Spleen (tissue), 11 donors: ENCODE measurements around the gene TMEM179. TPM values are rescaled to one million over a fixed set of nuclear protein-coding genes. Genes with fewer than 3 reads are reported as not detected.
A peak's percentile ranks its signal among the peaks of the same experiment; 100 is the strongest.

Experiments used
- DNase-seq: peaks from one replicate; pipeline ENCODE4 v3.0.0-alpha.2; 2020
- H3K27ac ChIP-seq, 8 donors: fragments of 200-600 bp; sonication (generic) in 7 of 8; 1 replicate in 4 of 8; 2 replicates in 4 of 8; pipeline versions ENCODE4 v1.5.0 to v1.8.0; 2016 to 2021; ENCODE audit warnings: inconsistent platforms in 4 of 8, mild to moderate bottlenecking in 4 of 8, moderate library complexity in 1 of 8
- H3K27me3 ChIP-seq, 7 donors: fragments of 200-600 bp; sonication (generic) in 6 of 7; replicated peaks in 1 of 7; 1 replicate in 4 of 7; 2 replicates in 3 of 7; pipeline versions ENCODE4 v1.5.0 to v1.8.0; 2016 to 2021; ENCODE audit warnings: inconsistent platforms in 3 of 7, mild to moderate bottlenecking in 1 of 7
- H3K36me3 ChIP-seq, 6 donors: fragments of 200-600 bp; sonication (generic) in 5 of 6; 1 replicate in 4 of 6; 2 replicates in 2 of 6; pipeline versions ENCODE4 v1.5.0 to v1.8.0; 2016 to 2021; ENCODE audit warnings: inconsistent platforms in 2 of 6
- H3K4me1 ChIP-seq, 6 donors: fragments of 200-600 bp; sonication (generic) in 5 of 6; 1 replicate in 3 of 6; 2 replicates in 3 of 6; pipeline versions ENCODE4 v1.5.0 to v1.8.0; 2016 to 2021; ENCODE audit warnings: inconsistent platforms in 3 of 6
- H3K4me3 ChIP-seq, 8 donors: fragments of 200-600 bp; sonication (generic) in 7 of 8; 1 replicate in 4 of 8; 2 replicates in 4 of 8; pipeline versions ENCODE4 v1.5.0 to v1.8.0; 2016 to 2021; ENCODE audit warnings: inconsistent platforms in 4 of 8, mild to moderate bottlenecking in 4 of 8, moderate library complexity in 2 of 8
- H3K9me3 ChIP-seq, 8 donors: fragments of 200-600 bp; sonication (generic) in 7 of 8; 1 replicate in 4 of 8; 2 replicates in 4 of 8; pipeline versions ENCODE4 v1.5.0 to v1.8.0; 2016 to 2021; ENCODE audit warnings: inconsistent platforms in 4 of 8
- POLR2A ChIP-seq, 3 donors: fragments of 450-650 bp; IDR thresholded peaks; one replicate each; pipeline ENCODE4 v1.5.1; 2017; ENCODE audit warnings: antibody characterized with exemption in 3 of 3, mild to moderate bottlenecking in 1 of 3
- POLR2AphosphoS5 ChIP-seq, 3 donors: sonication (generic); formaldehyde crosslinking; IDR thresholded peaks; one replicate each; pipeline ENCODE4 v1.5.1; 2017; ENCODE audit warnings: antibody characterized with exemption in 3 of 3
- WGBS, 5 donors: extraction: QIAGEN DNeasy Blood & Tissue Kit in 3 of 5; methylation state at CpG; one replicate each; pipeline versions ENCODE4 v1.1.5 to v1.1.7; 2013 to 2018; 5-methylcytosine and 5-hydroxymethylcytosine counted together
- intact Hi-C: fragments of 100-400 bp; cut with DNase I; formaldehyde crosslinking; loops from one replicate; pipeline ENCODE4 v1.15.0; 2023; ENCODE audit warnings: low total_unique reads
- polyA plus RNA-seq, 3 donors: library from polyadenylated mRNA; stranded (reverse); fragments of 200-250 nt; gene quantifications; one replicate each; pipeline ENCODE4 v1.2.1, GENCODE V29; 2013
- total RNA-seq, 7 donors: library from RNA; depleted of rRNA in 3 of 7; stranded (reverse); fragments of >200 nt in 3 of 7; fragmentation: NEBNext Ultra II Directional in 4 of 7; extraction: Animal tissue kit (Norgen Biotek cat#: 25700) in 4 of 7; gene quantifications; one replicate each; pipeline versions ENCODE4 v1.1.0 to v1.2.1, GENCODE V29; 2016 to 2021
- TF ChIP-seq, protein P1 (sequence below), 11 experiments: fragments of 200-600 bp in 7 of 11; fragments of 450-650 bp in 4 of 11; sonication (generic) in 4 of 11; IDR thresholded peaks in 8 of 11; conservative IDR thresholded peaks in 3 of 11; 1 replicate in 7 of 11; 2 replicates in 4 of 11; pipeline versions ENCODE4 v1.4.0 to v1.8.0; 2016 to 2021; ENCODE audit warnings: antibody characterized with exemption in 11 of 11, inconsistent platforms in 4 of 11, mild to moderate bottlenecking in 1 of 11
- donor health status: healthy with polysubstance abuse.
- donor health status: DM: no; HTN: no; CAD: no; lungs with moderate emphysema.
- donor health status: DM: no; HTN: no; CAD: no.
- donor health status: Bipolar disorder and iron deficiency.
- donor health status: healthy.
- donor health status: DM: no; HTN: no; CAD: no.
- donor health status: DM: yes; HTN: yes; CAD: no.

TMEM179 gene
- total and polyA plus RNA-seq, 10 donors: 0.08 TPM; not detected in 9

DNA sequence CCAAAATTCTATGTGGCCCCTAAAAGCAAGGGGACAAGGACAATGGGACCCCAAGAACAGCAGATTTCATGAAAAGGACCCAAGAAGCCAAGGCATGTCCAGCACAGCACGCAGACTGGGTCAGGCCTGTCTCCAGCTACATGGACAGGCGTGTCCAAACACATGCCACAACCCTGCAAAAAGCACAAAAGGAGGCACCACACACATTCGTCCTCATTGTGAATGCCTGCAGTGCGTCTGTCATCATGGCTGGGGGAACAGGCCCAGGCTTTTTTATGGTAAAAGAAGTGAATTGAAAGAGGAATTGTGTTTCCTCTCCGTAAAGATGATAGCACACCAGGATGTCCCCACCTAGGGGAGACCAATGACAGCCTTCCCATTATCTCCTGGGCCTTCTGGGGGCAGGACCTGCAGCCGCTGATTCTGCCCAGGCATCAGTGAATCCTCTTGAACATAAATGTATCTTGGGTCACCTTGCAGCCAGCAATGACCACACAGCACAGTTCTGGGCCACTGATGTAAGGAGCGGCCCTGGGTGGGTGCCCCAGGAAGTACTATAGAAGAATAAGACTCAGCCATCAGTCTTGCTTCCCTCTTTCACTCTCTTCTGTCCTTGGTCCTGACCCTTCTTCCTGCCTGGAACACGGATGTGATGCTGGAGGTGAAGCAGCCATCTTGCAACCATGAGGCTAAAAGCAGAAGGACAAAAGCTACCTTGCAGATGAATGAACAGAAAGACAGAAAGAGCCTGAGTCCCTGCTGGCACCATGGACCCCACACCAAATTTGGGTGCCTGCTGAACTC lies 54.8 kb downstream of the TMEM179 start:
- peak; percentile 32 for DNase-seq
- no peaks in the 10 kb centered on the region for H3K9me3 ChIP-seq
- H3K4me1 ChIP-seq: peaks cover 0 to 13% (median 0%) of the 10 kb centered on the region in 6 donors
- H3K36me3 ChIP-seq: no peaks in the 10 kb centered on the region
- intact Hi-C loops: no loop called here
- WGBS, 5 donors: 73 to 82% (median 77%) methylated on average over 6 to 8 of the region's 8 CpGs
- peaks cover 0 to 63% (median 0%) of the 10 kb centered on the region in 7 donors for H3K27me3 ChIP-seq
- TF ChIP-seq POLR2AphosphoS5 (IDR thresholded peaks at IDR 0.05) (no peak), POLR2A (IDR thresholded peaks at IDR 0.05) (no peak)
- TF ChIP-seq, protein P1, sequence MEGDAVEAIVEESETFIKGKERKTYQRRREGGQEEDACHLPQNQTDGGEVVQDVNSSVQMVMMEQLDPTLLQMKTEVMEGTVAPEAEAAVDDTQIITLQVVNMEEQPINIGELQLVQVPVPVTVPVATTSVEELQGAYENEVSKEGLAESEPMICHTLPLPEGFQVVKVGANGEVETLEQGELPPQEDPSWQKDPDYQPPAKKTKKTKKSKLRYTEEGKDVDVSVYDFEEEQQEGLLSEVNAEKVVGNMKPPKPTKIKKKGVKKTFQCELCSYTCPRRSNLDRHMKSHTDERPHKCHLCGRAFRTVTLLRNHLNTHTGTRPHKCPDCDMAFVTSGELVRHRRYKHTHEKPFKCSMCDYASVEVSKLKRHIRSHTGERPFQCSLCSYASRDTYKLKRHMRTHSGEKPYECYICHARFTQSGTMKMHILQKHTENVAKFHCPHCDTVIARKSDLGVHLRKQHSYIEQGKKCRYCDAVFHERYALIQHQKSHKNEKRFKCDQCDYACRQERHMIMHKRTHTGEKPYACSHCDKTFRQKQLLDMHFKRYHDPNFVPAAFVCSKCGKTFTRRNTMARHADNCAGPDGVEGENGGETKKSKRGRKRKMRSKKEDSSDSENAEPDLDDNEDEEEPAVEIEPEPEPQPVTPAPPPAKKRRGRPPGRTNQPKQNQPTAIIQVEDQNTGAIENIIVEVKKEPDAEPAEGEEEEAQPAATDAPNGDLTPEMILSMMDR (IDR thresholded peaks at IDR 0.05 in 8 of 11, conservative IDR thresholded peaks at IDR 0.05 in 3 of 11): no peak
- H3K4me3 ChIP-seq: no peak overlapping the region
- no peak overlapping the region for H3K27ac ChIP-seq

DNA sequence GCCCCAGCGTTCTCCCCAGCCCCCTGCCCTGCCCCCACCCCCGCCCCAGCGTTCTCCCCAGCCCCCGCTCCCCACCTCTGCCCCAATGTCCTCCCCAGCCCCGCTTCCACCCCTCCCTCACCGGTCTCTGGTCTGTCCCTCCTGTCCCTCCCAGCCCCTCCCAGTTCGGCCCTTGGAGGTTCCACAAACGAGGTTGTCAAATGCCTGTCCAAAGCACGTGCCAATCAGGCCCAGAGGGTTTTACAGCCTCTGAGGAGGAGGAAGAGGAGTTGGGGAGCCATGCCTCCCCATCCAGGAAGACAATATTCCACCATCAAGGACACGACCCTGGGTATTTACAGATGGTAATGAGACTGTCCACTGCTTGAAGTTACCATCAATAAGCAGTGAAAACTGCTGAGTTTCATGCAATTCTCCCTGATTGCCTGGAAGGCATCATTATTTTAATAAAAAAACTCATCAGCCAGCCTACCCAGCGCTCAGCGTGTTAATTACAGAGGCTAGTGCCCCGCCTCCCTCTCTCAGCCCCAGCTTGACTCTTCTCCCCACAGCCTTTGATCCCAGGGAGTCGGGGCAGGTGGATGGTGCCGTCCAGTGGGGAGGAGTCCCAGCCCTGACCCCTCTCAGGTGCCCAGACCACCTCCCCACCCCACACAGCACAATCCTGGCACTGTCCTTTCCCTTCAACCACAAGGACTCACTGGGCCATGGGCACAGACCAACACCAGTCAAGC lies 55.6 kb downstream of the TMEM179 start:
- H3K9me3 ChIP-seq: no peaks in the 10 kb centered on the region
- H3K27me3 ChIP-seq: peaks cover 0 to 61% (median 0%) of the 10 kb centered on the region in 7 donors
- 31 to 48% (median 36%) methylated on average over 10 to 15 of the region's 15 CpGs for WGBS, 5 donors
- TF ChIP-seq POLR2AphosphoS5 (IDR thresholded peaks at IDR 0.05): no peak
- H3K36me3 ChIP-seq: no peaks in the 10 kb centered on the region
- peaks cover 0 to 13% (median 0%) of the 10 kb centered on the region in 6 donors for H3K4me1 ChIP-seq
- no peak overlapping the region for H3K4me3 ChIP-seq
- no peak overlapping the region for H3K27ac ChIP-seq
- intact Hi-C loops: no loop called here
- no peak for DNase-seq

GRCh38 chr14:104547998-104548700 lies 56.4 kb downstream of the TMEM179 start:
- H3K27me3 ChIP-seq: peaks cover 0 to 64% (median 3%) of the 10 kb centered on the region in 7 donors
- no peaks in the 10 kb centered on the region for H3K9me3 ChIP-seq
- intact Hi-C loops: no loop called here
- H3K36me3 ChIP-seq: no peaks in the 10 kb centered on the region
- no peak overlapping the region for H3K27ac ChIP-seq
- DNase-seq: peak; percentile 64
- H3K4me1 ChIP-seq: peaks cover 0 to 13% (median 0%) of the 10 kb centered on the region in 6 donors
- 86 to 91% (median 88%) methylated on average over 7 to 14 of the region's 14 CpGs for WGBS, 5 donors
- no peak for TF ChIP-seq POLR2AphosphoS5 (IDR thresholded peaks at IDR 0.05)
- TF ChIP-seq, protein P1 (IDR thresholded peaks at IDR 0.05 in 8 of 11, conservative IDR thresholded peaks at IDR 0.05 in 3 of 11): no peak
- no peak overlapping the region for H3K4me3 ChIP-seq

- H3K4me1 ChIP-seq: peaks cover 0 to 13% (median 0%) of the 10 kb centered on the region in 6 donors
- H3K27me3 ChIP-seq: peaks cover 0 to 62% (median 4%) of the 10 kb centered on the region in 7 donors
- intact Hi-C loops: no loop called here
- H3K36me3 ChIP-seq: no peaks in the 10 kb centered on the region
- H3K4me3 ChIP-seq: no peak overlapping the region
- WGBS, 5 donors: 85 to 89% (median 86%) methylated on average over 10 to 18 of the region's 18 CpGs
- TF ChIP-seq POLR2AphosphoS5 (IDR thresholded peaks at IDR 0.05) (no peak), POLR2A (IDR thresholded peaks at IDR 0.05) (no peak)
- TF ChIP-seq, protein P1 (IDR thresholded peaks at IDR 0.05 in 8 of 11, conservative IDR thresholded peaks at IDR 0.05 in 3 of 11): no peak
- peak; percentile 68 for DNase-seq
- no peak overlapping the region for H3K27ac ChIP-seq
- no peaks in the 10 kb centered on the region for H3K9me3 ChIP-seq
Measured at GRCh38 chr14:104547310-104547997, 57.1 kb downstream of the TMEM179 start.
